GM06990 (cell line): ENCODE results near the gene SUMO4.

Source experiments
- DNase-seq: peaks from one replicate; pipeline ENCODE4 v3.0.0-alpha.2; 2011; ENCODE audit not compliant: insufficient read length; ENCODE audit errors: extremely low read depth
- H3K27me3 ChIP-seq: replicated peaks from 2 replicates; pipeline ENCODE4 v1.6.0; 2011; ENCODE audit warnings: low read length; ENCODE audit not compliant: control insufficient read depth, insufficient read depth
- H3K36me3 ChIP-seq: 2 replicates; pipeline ENCODE4 v1.5.1; 2011; ENCODE audit warnings: low read length; ENCODE audit not compliant: control insufficient read depth, insufficient read depth
- H3K4me3 ChIP-seq: replicated peaks from 2 replicates; pipeline ENCODE4 v1.5.1; 2011; ENCODE audit warnings: low read depth, mild to moderate bottlenecking, control low read depth, low read length
- CTCF ChIP-seq: IDR thresholded peaks from 2 replicates; pipeline ENCODE4 v1.5.1; 2011; ENCODE audit warnings: low read length, control low read depth, mild to moderate bottlenecking, inconsistent platforms; ENCODE audit not compliant: insufficient read depth, poor library complexity, severe bottlenecking

Gene SUMO4

GRCh38 chr6:149383371-149383770 lies 16.7 kb upstream of the SUMO4 start:
- Histone ChIP-seq H3K36me3 (peaks cover 12% of the 10 kb centered on the region), H3K4me3 (no peak overlapping the region), H3K27me3 (no peaks in the 10 kb centered on the region)
- no peak for TF ChIP-seq CTCF
- DNase-seq, result no peak

GRCh38 chr6:149384464-149384863 lies 15.6 kb upstream of the SUMO4 start:
- TF ChIP-seq CTCF, result no peak
- peaks cover 6% of the 10 kb centered on the region for H3K36me3 ChIP-seq
- H3K27me3 ChIP-seq, result no peaks in the 10 kb centered on the region
- no peak for DNase-seq
- no peak overlapping the region for H3K4me3 ChIP-seq

- TF ChIP-seq CTCF, result no peak
- H3K27me3 ChIP-seq, result no peaks in the 10 kb centered on the region
- H3K4me3 ChIP-seq, result no peak overlapping the region
- peaks cover 4% of the 10 kb centered on the region for H3K36me3 ChIP-seq
- DNase-seq, result no peak
Observed at GRCh38 chr6:149385998-149386646, 13.9 kb upstream of the SUMO4 start.

- no peak for TF ChIP-seq CTCF
- no peaks in the 10 kb centered on the region for H3K27me3 ChIP-seq
- no peak overlapping the region for H3K4me3 ChIP-seq
- peaks cover 2% of the 10 kb centered on the region; the same call in 1 of the 2 replicates for H3K36me3 ChIP-seq
- DNase-seq, result no peak
Observed at GRCh38 chr6:149387779-149388512, 12.1 kb upstream of the SUMO4 start.

- Histone ChIP-seq H3K36me3 (peaks cover 2% of the 10 kb centered on the region; the same call in 1 of the 2 replicates), H3K4me3 (no peak overlapping the region), H3K27me3 (no peaks in the 10 kb centered on the region)
- no peak for TF ChIP-seq CTCF
- no peak for DNase-seq
Observed at GRCh38 chr6:149389509-149390297, 10.4 kb upstream of the SUMO4 start.
